Measurements from ENCODE around the gene ZBTB20.

ZBTB20 gene

DNA sequence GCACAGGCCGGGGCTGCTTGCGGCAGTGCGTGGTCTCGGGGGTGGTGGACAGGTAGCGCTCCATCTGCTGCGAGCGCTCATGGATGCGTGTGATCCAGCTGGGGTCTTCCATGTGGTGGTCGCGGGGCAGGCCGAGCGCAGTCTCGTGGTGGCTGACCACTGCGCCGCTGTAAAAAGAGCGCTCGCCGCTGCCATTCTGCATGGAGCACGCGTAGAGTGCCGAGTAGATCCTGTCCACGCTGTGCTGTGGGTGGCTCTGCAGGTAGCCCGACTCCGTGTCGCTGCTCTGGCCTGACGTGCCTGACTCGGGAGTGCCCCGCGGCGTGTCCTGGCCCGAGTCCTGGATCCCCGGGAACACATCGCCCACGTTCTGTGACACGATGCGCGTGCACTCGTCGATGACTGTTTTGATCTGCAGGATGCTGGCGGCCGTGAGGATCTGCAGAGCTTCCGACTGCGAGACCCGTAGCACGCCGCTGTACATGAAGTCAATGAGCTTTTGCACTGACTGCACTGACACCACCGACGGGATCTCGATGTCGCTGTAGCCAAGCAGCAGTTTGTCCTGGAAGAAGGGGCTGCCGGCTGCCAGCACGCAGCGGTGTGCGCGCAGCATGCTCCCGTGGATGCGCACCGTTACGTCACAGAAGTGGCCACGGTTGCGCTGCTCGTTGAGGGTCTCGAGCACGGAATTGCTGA is 795.8 kb downstream of the ZBTB20 start:
- DNase-seq = no peak

DNA sequence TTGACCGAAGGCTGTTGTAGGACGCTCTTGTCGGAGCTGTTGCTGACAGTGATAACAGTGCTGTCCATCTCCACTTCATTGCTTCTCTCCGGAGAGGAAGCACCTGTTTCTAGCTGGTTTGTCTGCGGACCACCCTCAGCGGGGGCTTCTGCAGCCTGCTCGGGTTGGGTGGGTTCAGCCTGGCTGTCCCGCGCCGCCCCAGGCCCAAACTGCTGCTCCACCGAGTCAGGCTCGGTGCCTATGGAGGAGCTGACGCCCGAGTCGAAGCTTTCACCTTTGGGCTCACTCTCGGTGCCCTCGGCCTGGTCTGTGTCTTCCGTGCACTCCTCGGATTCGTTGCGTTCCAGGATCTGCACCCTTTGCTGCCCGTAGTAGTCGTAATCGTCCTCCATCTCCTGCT is 796.4 kb downstream of the ZBTB20 start:
- DNase-seq = no peak

GRCh38 chr3:114350271-114350670 is 796.8 kb downstream of the ZBTB20 start:
- DNase-seq = no peak

GRCh38 chr3:114344492-114344891 is 802.6 kb downstream of the ZBTB20 start:
- DNase-seq = no peak

GRCh38 chr3:114338651-114339357 is 808.3 kb downstream of the ZBTB20 start:
- DNase-seq = no peak

GRCh38 chr3:114336857-114337256 is 810.2 kb downstream of the ZBTB20 start:
- DNase-seq = no peak

DNA sequence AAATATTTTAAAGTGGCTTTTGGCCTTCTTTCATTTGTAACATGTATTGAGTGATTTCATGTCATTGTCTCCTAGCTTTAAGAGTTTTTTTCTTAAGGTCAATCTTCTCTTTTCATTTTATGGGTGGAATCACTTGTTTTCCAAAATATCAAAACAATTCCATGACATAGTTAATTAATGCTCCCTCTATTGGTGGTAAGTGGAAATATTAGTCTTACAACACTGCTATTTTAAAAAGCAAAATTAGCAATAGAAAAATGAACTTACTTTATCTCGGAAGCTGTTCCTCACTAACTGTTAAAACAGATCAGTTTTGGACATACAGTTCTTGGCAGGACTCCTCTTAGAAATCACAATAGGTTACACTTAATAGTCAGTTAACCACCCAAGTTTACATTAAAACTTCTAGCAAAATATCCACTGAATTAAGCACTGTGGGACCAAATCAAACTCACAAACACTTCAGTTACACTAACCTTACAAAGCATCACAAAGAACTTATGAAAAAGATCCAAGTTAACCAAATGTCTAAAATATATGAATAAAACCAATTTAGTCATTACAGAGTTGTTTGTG is 810.9 kb downstream of the ZBTB20 start:
- DNase-seq = no peak

DNA sequence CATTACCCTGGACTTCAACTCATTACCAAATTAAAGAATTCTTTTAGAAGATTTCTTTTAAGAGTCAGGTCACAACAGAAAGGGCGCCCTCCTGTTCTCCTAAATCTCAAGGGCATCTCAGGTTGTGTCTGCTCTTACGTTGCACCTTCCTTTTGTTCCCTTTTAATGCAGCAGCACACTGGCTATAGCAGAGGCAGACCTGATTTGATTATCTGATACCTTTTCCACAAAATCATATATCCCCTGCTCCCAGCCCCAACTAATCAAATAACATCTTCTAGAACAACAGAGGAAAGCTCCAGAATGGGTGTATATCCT is 813.2 kb downstream of the ZBTB20 start:
- no peak for DNase-seq

- no peak for DNase-seq
Observed at GRCh38 chr3:114333180-114333922, 813.7 kb downstream of the ZBTB20 start.

- no peak for DNase-seq
Observed at GRCh38 chr3:114332342-114333179, 814.5 kb downstream of the ZBTB20 start.

GRCh38 chr3:114331710-114332109 is 815.4 kb downstream of the ZBTB20 start:
- DNase-seq = no peak

DNA sequence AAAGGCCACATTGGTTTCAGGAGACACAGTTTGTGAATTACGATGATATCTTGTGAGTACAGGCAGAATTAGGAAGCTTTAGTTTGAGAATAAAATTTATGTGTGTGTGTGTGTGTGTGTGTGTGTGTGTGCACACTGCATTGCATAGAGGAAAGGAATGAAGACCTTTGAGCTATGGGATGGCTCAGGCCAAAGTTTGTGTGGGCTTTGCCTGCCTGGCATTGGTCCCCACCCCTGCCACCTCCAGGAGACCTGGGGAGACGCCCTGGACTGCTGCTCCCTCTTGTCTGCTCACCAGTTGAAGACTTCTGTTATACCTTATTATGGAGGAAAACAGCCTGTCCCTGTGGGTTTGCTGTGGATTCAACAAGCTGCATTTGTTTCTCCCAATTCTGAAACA is 816.1 kb downstream of the ZBTB20 start:
- DNase-seq = no peak

GRCh38 chr3:114329823-114330222 is 817.3 kb downstream of the ZBTB20 start:
- DNase-seq = no peak

DNA sequence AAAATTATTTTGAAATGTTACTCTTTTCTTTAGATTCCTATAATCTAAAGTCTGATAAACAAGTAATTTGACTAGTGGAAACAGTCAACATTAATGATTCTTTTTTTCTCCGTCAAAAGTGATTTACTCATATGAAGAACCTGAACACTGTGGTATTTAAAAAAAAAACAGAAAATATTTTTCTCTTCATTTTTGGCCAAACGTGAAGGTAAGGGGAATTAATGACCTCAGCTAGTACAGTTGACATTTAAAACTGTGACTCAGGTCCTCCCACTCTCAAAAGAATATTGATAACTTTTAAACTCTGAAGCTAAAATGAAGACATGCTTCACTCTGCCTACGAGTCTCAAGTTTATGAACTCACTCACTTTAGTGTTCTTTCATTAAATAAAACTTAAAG is 818.7 kb downstream of the ZBTB20 start:
- DNase-seq = no peak

- no peak for DNase-seq
Observed at GRCh38 chr3:114327665-114328064, 819.4 kb downstream of the ZBTB20 start.

DNA sequence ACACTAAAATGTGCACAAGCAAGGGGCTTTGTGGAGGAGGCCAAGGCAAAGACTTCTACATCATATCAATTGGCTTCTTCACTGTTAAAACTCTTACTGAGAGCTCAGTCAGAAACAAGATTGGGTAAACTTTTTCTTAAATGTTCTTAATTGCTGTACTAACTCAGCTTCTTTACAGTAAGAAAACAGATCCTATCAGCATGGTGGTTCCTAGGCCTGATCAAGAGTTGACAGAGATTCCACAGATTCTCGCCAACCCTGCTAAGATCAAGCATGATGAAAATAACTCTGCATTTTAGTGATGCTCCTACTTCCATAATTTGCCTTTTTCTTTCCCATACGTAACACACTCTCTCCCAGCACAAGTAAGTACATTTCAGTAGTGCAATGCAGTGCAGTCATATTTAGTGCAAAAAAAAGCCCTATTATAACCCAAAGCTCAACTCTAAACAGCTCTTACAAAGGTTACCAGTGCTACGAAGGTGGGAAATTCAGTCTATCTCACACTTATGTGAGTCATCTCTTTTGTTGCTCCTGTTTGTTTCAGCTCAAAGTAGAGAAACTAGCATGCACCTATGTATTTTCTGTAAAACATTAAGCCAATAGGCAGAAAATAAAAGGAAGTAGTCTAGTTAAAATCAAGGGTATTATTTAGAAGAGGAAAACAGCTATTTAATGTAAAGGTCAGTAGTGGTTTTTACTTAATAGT is 823.4 kb downstream of the ZBTB20 start:
- DNase-seq = no peak

DNA sequence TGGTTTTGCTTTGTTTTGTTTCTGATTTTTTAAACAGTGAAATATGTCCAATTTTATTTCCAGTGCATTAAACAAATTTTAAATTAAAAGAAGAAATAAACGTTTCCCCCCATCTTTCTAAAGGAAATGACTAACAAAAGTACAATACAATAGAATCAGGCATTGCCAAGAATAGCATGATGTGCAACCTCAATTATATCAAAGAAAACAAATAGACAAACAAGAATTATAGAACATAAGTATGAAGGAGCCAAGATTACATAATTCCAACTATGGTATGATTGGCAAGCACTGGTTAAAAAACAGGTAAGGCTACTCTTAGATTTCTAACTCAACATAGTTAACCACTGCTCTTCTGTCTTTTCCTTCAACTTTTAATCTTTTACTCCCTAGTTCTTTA is 826.8 kb downstream of the ZBTB20 start:
- no peak for DNase-seq

DNA sequence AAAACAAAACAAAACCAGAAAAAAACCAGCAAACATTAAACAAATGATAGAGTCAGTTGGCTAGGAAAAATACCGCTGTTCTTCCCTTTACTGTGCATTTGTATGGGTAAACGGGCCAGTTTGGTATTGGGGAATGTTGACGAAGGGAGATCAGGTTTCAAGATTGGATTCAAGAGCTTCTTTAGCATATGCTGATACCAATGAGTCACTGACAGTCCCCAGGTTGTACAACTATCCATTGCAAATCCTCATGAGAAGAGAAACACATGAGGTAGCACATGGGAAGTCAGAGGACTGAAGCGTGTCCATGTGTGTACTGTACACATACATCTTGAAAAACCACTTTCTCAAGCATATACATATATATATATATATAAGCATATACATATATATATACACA is 827.6 kb downstream of the ZBTB20 start:
- DNase-seq = no peak

GRCh38 chr3:114318295-114318694 is 828.8 kb downstream of the ZBTB20 start:
- DNase-seq = no peak

- no peak for DNase-seq
Observed at GRCh38 chr3:114314282-114314681, 832.8 kb downstream of the ZBTB20 start.

DNA sequence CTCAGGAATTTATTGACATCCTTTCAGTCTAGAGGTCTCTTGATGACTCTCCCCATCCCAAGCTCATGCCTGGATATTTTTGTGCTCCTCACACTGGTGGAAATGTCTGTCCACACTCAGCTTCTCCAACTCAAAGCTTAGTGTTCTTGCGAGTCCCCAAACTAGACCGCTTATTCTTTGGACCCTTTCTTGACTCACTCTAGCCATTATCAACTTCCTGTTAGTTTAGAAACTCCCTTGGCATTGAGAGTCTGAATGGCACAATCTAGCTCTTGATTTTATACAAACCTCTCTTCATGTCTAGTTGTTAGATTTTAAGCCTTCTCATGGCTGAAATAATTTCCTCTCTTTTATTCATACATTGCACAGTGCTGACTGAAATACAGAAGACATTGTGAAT is 833.7 kb downstream of the ZBTB20 start:
- no peak for DNase-seq

- no peak for DNase-seq
Observed at GRCh38 chr3:114310695-114311094, 836.4 kb downstream of the ZBTB20 start.
